NCI-H2107 (cell line): ENCODE measurements around the gene FAM43A.

ENCODE experiments used
- DNase-seq: peaks from one replicate; lab custom pipeline; 2025; lab: John Stamatoyannopoulos, UW

Gene FAM43A

GRCh38 chr3:194711913-194712312, 26.2 kb downstream of the FAM43A start:
- no peak for DNase-seq

- DNase-seq = no peak
Measured at GRCh38 chr3:194713299-194714136, 27.8 kb downstream of the FAM43A start.

- DNase-seq = no peak
Measured at GRCh38 chr3:194714137-194714455, 28.4 kb downstream of the FAM43A start.

- DNase-seq = no peak
Measured at GRCh38 chr3:194714564-194714963, 28.9 kb downstream of the FAM43A start.

GRCh38 chr3:194715022-194715800, 29.5 kb downstream of the FAM43A start:
- DNase-seq = peak; percentile 65

GRCh38 chr3:194718079-194718478, 32.4 kb downstream of the FAM43A start:
- DNase-seq = no peak

GRCh38 chr3:194720048-194720447, 34.4 kb downstream of the FAM43A start:
- peak; percentile 78 for DNase-seq

- no peak for DNase-seq
Measured at GRCh38 chr3:194723846-194724618, 38.3 kb downstream of the FAM43A start.

- no peak for DNase-seq
Measured at GRCh38 chr3:194725346-194725745, 39.7 kb downstream of the FAM43A start.

GRCh38 chr3:194727435-194728128, 41.9 kb downstream of the FAM43A start:
- DNase-seq = no peak

GRCh38 chr3:194728986-194729385, 43.3 kb downstream of the FAM43A start:
- DNase-seq = no peak

GRCh38 chr3:194730365-194730764, 44.7 kb downstream of the FAM43A start:
- DNase-seq = no peak

- peak; percentile 39 for DNase-seq
Measured at GRCh38 chr3:194731506-194732073, 45.9 kb downstream of the FAM43A start.

GRCh38 chr3:194732617-194733016, 46.9 kb downstream of the FAM43A start:
- DNase-seq = no peak

- DNase-seq = no peak
Measured at GRCh38 chr3:194736277-194736895, 50.7 kb downstream of the FAM43A start.

GRCh38 chr3:194736896-194737600, 51.4 kb downstream of the FAM43A start:
- no peak for DNase-seq
